Hypothalamus (tissue), 51 donors: Measurements from ENCODE around the gene PRTG.

ENCODE experiments used
- DNase-seq, 51 donors: peaks; one replicate each; lab custom pipeline; 2025; lab: John Stamatoyannopoulos, UW

The PRTG gene

GRCh38 chr15:55576943-55577342, 166.0 kb downstream of the PRTG start:
- no peak for DNase-seq

GRCh38 chr15:55574096-55574495, 168.9 kb downstream of the PRTG start:
- no peak for DNase-seq

GRCh38 chr15:55573224-55573623, 169.7 kb downstream of the PRTG start:
- no peak for DNase-seq

- no peak for DNase-seq
Measured at GRCh38 chr15:55564347-55565145, 178.4 kb downstream of the PRTG start.

GRCh38 chr15:55562601-55563000, 180.4 kb downstream of the PRTG start:
- no peak for DNase-seq
